Testis (tissue), 2 donors: ENCODE data around the gene KRT81.

ENCODE experiments used
- POLR2A ChIP-seq: fragments of 450-650 bp; IDR thresholded peaks from one replicate; pipeline ENCODE4 v1.6.1; 2017; ENCODE audit warnings: antibody characterized with exemption, mild to moderate bottlenecking, moderate library complexity
- TF ChIP-seq, protein P1 (sequence below), 3 experiments: fragments of 450-650 bp in 2 of 3; fragments of 200-600 bp in 1 of 3; sonication (generic) in 1 of 3; IDR thresholded peaks; one replicate each; pipeline ENCODE4 v1.5.1; 2016 to 2019; ENCODE audit warnings: antibody characterized with exemption in 3 of 3, mild to moderate bottlenecking in 2 of 3, moderate library complexity in 1 of 3

DNA sequence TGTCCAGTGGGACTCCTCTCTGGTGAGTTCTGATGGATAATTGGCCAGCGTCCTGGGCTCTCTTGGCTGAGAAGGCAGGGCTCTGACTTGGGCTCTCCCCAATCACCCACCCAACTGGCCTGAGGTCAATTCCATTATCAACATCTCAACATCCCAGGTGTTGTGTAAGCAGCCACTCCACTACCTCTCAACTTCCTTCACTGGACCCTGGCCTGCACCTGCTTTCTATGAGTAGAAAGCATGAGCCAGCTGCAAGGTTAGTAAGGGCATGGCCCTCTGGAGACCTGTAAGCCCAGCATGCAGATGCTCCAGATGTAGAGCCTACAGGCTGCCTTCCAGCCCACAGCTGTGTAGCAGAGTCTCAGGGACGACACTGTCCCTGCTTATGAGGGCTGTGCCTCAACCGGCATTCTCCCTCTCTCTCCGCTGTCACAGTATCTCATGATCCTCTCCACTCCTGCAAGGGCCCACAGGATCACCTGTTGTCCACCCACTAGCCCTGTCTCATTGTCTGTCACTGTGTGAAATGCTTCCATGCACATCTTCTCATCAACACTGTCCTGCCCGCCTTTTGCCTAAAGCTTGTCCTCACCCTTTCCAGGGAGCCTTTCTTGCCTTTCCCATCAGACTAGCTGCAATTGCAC lies 5.4 kb upstream of the KRT81 start:
- TF ChIP-seq POLR2A, result no peak
- TF ChIP-seq, protein P1, sequence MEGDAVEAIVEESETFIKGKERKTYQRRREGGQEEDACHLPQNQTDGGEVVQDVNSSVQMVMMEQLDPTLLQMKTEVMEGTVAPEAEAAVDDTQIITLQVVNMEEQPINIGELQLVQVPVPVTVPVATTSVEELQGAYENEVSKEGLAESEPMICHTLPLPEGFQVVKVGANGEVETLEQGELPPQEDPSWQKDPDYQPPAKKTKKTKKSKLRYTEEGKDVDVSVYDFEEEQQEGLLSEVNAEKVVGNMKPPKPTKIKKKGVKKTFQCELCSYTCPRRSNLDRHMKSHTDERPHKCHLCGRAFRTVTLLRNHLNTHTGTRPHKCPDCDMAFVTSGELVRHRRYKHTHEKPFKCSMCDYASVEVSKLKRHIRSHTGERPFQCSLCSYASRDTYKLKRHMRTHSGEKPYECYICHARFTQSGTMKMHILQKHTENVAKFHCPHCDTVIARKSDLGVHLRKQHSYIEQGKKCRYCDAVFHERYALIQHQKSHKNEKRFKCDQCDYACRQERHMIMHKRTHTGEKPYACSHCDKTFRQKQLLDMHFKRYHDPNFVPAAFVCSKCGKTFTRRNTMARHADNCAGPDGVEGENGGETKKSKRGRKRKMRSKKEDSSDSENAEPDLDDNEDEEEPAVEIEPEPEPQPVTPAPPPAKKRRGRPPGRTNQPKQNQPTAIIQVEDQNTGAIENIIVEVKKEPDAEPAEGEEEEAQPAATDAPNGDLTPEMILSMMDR (IDR thresholded peaks at IDR 0.05), result no peak
